ENCODE results near the gene HOXC12. TPM values are rescaled to one million over a fixed set of nuclear protein-coding genes. Genes with fewer than 3 reads are reported as not detected.

HOXC12 gene
- total and polyA plus RNA-seq, 4 donors: not detected

DNA sequence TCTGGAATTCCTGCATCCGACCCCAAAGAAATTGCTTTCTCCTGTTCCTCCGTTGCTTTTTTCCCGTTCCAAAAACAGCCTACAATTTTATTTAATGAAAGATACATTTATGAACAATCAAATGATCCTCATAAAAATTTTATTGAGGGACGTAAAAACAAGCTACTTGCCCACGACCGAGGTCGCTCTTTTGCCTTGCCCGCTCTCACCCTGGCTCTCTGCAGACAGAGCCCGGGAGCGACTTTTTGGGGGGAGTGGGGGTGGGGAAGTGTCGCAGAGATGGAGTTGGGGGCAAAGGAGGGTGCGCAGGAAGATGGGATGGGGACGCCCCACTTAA, 44.2 kb downstream of the HOXC12 start:
- DNase-seq (no peak), ATAC-seq (ENCODE audit: insufficient read depth, low FRiP score) (no peak)
- H3K4me1 ChIP-seq (ENCODE audit: control insufficient read depth in 5 of 5, insufficient read depth in 5 of 5, low read length in 5 of 5): peaks cover 0 to 24% (median 0%) of the 10 kb centered on the region in 5 donors
- H3K4me3 ChIP-seq: no peak overlapping the region
- TF ChIP-seq, protein P1, sequence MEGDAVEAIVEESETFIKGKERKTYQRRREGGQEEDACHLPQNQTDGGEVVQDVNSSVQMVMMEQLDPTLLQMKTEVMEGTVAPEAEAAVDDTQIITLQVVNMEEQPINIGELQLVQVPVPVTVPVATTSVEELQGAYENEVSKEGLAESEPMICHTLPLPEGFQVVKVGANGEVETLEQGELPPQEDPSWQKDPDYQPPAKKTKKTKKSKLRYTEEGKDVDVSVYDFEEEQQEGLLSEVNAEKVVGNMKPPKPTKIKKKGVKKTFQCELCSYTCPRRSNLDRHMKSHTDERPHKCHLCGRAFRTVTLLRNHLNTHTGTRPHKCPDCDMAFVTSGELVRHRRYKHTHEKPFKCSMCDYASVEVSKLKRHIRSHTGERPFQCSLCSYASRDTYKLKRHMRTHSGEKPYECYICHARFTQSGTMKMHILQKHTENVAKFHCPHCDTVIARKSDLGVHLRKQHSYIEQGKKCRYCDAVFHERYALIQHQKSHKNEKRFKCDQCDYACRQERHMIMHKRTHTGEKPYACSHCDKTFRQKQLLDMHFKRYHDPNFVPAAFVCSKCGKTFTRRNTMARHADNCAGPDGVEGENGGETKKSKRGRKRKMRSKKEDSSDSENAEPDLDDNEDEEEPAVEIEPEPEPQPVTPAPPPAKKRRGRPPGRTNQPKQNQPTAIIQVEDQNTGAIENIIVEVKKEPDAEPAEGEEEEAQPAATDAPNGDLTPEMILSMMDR (IDR thresholded peaks at IDR 0.05; ENCODE audit: control extremely low read depth, extremely low read depth): no peak
- WGBS, 2 donors: 7 to 14% methylated on average over 13 of the region's 13 CpGs
- no peaks in the 10 kb centered on the region for H3K36me3 ChIP-seq (ENCODE audit: control insufficient read depth in 4 of 4, insufficient read depth in 4 of 4, low read length in 4 of 4)
- no peak overlapping the region for H3K27ac ChIP-seq (ENCODE audit: low read depth in 1 of 2, low read length in 1 of 2)
- no peak overlapping the region for H3K9ac ChIP-seq (ENCODE audit: insufficient read depth in 1 of 2, low read length in 2 of 2)
- H3K9me3 ChIP-seq (ENCODE audit: control insufficient read depth in 4 of 4, insufficient read depth in 3 of 4, low read length in 3 of 4): peaks cover 0 to 6% (median 0%) of the 10 kb centered on the region in 4 donors
- H3K27me3 ChIP-seq (ENCODE audit: control insufficient read depth in 3 of 3, insufficient read depth in 3 of 3, low read length in 2 of 3): peaks cover 5 to 98% (median 77%) of the 10 kb centered on the region in 3 donors

DNA sequence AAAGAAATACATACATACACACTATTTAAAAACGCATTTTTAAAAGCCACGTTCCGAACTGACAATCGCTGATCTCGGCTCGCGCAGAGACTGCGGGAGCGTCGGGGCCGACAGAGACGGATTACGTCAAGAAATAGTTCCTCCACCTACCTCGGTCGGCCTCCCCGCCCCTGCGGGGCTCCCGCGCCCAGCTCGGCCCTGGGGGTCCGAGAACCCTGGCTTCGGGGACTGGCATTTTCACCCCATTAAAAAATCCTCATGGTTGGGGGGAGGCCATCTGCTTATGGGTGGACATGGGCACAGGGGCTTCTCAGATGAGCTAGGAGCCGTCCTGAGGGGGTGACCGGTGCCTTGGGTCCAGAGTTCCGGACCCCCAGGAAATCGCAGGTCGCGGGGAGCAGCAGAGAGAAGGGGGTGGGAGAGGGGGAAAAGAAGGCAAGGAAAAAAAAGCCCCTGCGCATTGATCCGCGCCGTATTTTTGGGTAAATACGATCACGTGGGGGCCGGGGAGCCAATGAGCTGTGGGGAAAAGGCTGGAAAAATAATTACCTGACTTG, 44.9 kb downstream of the HOXC12 start:
- 2 to 4% methylated on average over 35 of the region's 35 CpGs for WGBS, 2 donors
- H3K36me3 ChIP-seq (ENCODE audit: control insufficient read depth in 4 of 4, insufficient read depth in 4 of 4, low read length in 4 of 4): no peaks in the 10 kb centered on the region
- peaks cover 5 to 98% (median 78%) of the 10 kb centered on the region in 3 donors for H3K27me3 ChIP-seq (ENCODE audit: control insufficient read depth in 3 of 3, insufficient read depth in 3 of 3, low read length in 2 of 3)
- H3K9me3 ChIP-seq (ENCODE audit: control insufficient read depth in 4 of 4, insufficient read depth in 3 of 4, low read length in 3 of 4): peaks cover 0 to 3% (median 0%) of the 10 kb centered on the region in 4 donors
- ATAC-seq (ENCODE audit: insufficient read depth, low FRiP score): no peak
- no peak overlapping the region for H3K27ac ChIP-seq (ENCODE audit: low read depth in 1 of 2, low read length in 1 of 2)
- no peak overlapping the region for H3K9ac ChIP-seq (ENCODE audit: insufficient read depth in 1 of 2, low read length in 2 of 2)
- H3K4me3 ChIP-seq: no peak overlapping the region
- TF ChIP-seq, protein P1 (IDR thresholded peaks at IDR 0.05; ENCODE audit: control extremely low read depth, extremely low read depth): no peak
- peaks cover 0 to 19% (median 0%) of the 10 kb centered on the region in 5 donors for H3K4me1 ChIP-seq (ENCODE audit: control insufficient read depth in 5 of 5, insufficient read depth in 5 of 5, low read length in 5 of 5)
- peak in 1 of 3 donors; percentile 47 for DNase-seq

DNA sequence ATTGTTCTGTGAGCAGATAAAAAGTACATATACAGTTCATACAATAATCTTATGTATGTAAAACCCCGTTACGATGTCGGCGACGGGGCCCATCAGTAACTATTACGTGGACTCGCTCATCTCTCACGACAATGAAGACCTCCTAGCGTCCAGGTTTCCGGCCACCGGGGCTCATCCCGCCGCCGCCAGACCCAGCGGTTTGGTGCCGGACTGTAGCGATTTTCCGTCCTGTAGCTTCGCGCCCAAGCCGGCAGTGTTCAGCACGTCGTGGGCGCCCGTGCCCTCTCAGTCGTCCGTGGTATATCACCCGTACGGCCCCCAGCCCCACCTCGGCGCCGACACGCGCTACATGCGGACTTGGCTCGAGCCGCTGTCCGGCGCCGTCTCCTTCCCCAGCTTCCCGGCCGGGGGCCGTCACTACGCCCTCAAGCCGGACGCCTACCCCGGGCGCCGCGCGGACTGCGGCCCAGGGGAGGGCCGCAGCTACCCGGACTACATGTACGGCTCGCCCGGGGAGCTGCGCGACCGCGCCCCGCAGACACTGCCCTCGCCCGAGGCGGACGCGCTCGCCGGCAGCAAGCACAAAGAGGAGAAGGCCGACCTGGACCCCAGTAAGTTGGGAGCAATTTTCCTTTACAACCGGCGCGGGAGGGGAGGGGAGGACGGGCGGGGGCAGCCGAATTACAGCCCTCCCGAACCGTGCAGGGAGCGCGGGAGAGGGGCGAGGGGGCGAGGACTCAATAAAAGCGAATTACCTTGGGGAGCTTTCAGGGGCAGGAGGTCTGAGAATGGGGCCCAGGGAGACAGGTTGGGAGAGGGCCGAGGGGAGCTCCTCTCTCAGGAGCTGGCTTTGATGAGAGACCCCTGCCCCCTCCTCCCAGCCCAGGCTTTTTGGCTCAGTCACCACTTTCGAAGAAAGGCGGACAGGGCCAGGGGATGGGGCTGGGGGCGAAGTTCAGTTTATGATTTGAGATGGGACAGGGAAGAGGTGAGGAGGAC, 45.7 kb downstream of the HOXC12 start, which contains the start of gene HOXC9:
HOXC9 (plus strand) TSS at position 46 of the 999 bp plus-strand sequence; CDS start at position 74, 28 bp downstream.
- TF ChIP-seq, protein P1 (IDR thresholded peaks at IDR 0.05; ENCODE audit: control extremely low read depth, extremely low read depth): no peak
- 4% methylated on average over 79 to 87 of the region's 87 CpGs for WGBS, 2 donors
- Histone ChIP-seq H3K27ac (ENCODE audit: low read depth in 1 of 2, low read length in 1 of 2) (no peak within 1 kb of the TSS), H3K36me3 (ENCODE audit: control insufficient read depth in 4 of 4, insufficient read depth in 4 of 4, low read length in 4 of 4) (no peaks in the 10 kb centered on the region), H3K9ac (ENCODE audit: insufficient read depth in 1 of 2, low read length in 2 of 2) (no peak within 1 kb of the TSS), H3K4me3 (no peak within 1 kb of the TSS), H3K9me3 (ENCODE audit: control insufficient read depth in 4 of 4, insufficient read depth in 3 of 4, low read length in 3 of 4) (peaks cover 0 to 3% (median 0%) of the 10 kb centered on the region in 4 donors), H3K4me1 (ENCODE audit: control insufficient read depth in 5 of 5, insufficient read depth in 5 of 5, low read length in 5 of 5) (peaks cover 0 to 12% (median 0%) of the 10 kb centered on the region in 5 donors), H3K27me3 (ENCODE audit: control insufficient read depth in 3 of 3, insufficient read depth in 3 of 3, low read length in 2 of 3) (peaks cover 5 to 97% (median 79%) of the 10 kb centered on the region in 3 donors)
- ATAC-seq (ENCODE audit: insufficient read depth, low FRiP score) (peak; percentile 16), DNase-seq (no peak)
